Adrenal gland (tissue), 12 donors: Measurements from ENCODE around the gene TINAGL1. TPM values are rescaled to one million over a fixed set of nuclear protein-coding genes. Genes with fewer than 3 reads are reported as not detected.

Experiments
- DNase-seq, 7 donors: peaks; one replicate each; pipeline ENCODE4 v3.0.0-alpha.2; 2019 to 2020
- H3K27ac ChIP-seq, 5 donors: fragments of 200-600 bp; sonication (generic) in 4 of 5; 1 replicate in 3 of 5; 2 replicates in 2 of 5; pipeline versions ENCODE4 v1.5.1 to v1.8.0; 2016 to 2020; ENCODE audit warnings: mild to moderate bottlenecking in 1 of 5
- H3K27me3 ChIP-seq: fragments of 200-600 bp; 2 replicates; pipeline ENCODE4 v1.8.0; 2021
- H3K36me3 ChIP-seq, 2 donors: fragments of 200-600 bp; replicated peaks in 1 of 2; 1 replicate in 1 of 2; 2 replicates in 1 of 2; pipeline versions ENCODE4 v1.5.1 to v1.8.0; 2018 to 2022
- H3K4me1 ChIP-seq, 2 donors: fragments of 200-600 bp; replicated peaks in 1 of 2; 1 replicate in 1 of 2; 2 replicates in 1 of 2; pipeline versions ENCODE4 v1.5.1 to v1.8.0; 2018 to 2021
- H3K4me3 ChIP-seq, 4 donors: fragments of 200-600 bp; sonication (generic) in 3 of 4; one replicate each; pipeline ENCODE4 v1.5.1; 2016 to 2018
- H3K9me3 ChIP-seq, 3 donors: fragments of 200-600 bp; sonication (generic) in 1 of 3; replicated peaks in 1 of 3; 1 replicate in 2 of 3; 2 replicates in 1 of 3; pipeline versions ENCODE4 v1.5.1 to v1.8.0; 2016 to 2021
- POLR2A ChIP-seq, 2 donors: fragments of 450-650 bp; IDR thresholded peaks; one replicate each; pipeline ENCODE4 v1.6.1; 2017; ENCODE audit warnings: antibody characterized with exemption in 2 of 2, mild to moderate bottlenecking in 2 of 2, moderate library complexity in 1 of 2
- WGBS, 4 donors: extraction: QIAGEN DNeasy Blood & Tissue Kit in 2 of 4; methylation state at CpG; one replicate each; pipeline versions ENCODE4 v1.1.5 to v1.1.7; 2013 to 2017; 5-methylcytosine and 5-hydroxymethylcytosine counted together
- intact Hi-C, 2 donors: fragments of 100-400 bp; cut with DNase I; formaldehyde crosslinking; loops; one replicate each; pipeline versions ENCODE4 v1.14.1 to v1.15.0; 2022 to 2023
- polyA plus RNA-seq, 3 donors: library from polyadenylated mRNA; stranded (reverse); fragments of 200-250 nt in 2 of 3; fragments of 350-450 nt in 1 of 3; fragmentation: Illumina TruSeq in 1 of 3; extraction: RNeasy Lipid Tissue Mini Kit (QIAGEN cat#74804) in 1 of 3; gene quantifications; one replicate each; pipeline ENCODE4 v1.2.3, GENCODE V29; 2013 to 2014
- total RNA-seq, 9 donors: library from RNA; depleted of rRNA in 4 of 9; stranded (reverse); fragments of >200 nt in 4 of 9; fragments of 120-200 nt in 1 of 9; fragmentation: NEBNext Ultra II Directional in 1 of 9; extraction: Animal tissue kit (Norgen Biotek cat#: 25700) in 1 of 9; gene quantifications; one replicate each; pipeline versions ENCODE4 v1.1.0 to v1.2.4, GENCODE V29; 2013 to 2023
- TF ChIP-seq, protein P1 (sequence below), 6 experiments: fragments of 450-650 bp in 4 of 6; fragments of 200-600 bp in 2 of 6; sonication (generic) in 1 of 6; IDR thresholded peaks; 1 replicate in 5 of 6; 2 replicates in 1 of 6; pipeline versions ENCODE4 v1.5.1 to v1.8.0; 2016 to 2021; ENCODE audit warnings: antibody characterized with exemption in 6 of 6, mild to moderate bottlenecking in 2 of 6, moderate library complexity in 1 of 6
- donor health status: healthy with polysubstance abuse.
- donor health status: Bipolar disorder and iron deficiency.
- donor health status: DM: yes; HTN: yes; CAD: no.
- donor health status: DM: no; HTN: no; CAD: no.
- donor health status: DM: no; HTN: no; CAD: no.
- donor health status: DM: yes; HTN: yes; CAD: no.

Gene TINAGL1
- total and polyA plus RNA-seq, 12 donors = 22.7 to 294 (median 89.9) TPM

DNA sequence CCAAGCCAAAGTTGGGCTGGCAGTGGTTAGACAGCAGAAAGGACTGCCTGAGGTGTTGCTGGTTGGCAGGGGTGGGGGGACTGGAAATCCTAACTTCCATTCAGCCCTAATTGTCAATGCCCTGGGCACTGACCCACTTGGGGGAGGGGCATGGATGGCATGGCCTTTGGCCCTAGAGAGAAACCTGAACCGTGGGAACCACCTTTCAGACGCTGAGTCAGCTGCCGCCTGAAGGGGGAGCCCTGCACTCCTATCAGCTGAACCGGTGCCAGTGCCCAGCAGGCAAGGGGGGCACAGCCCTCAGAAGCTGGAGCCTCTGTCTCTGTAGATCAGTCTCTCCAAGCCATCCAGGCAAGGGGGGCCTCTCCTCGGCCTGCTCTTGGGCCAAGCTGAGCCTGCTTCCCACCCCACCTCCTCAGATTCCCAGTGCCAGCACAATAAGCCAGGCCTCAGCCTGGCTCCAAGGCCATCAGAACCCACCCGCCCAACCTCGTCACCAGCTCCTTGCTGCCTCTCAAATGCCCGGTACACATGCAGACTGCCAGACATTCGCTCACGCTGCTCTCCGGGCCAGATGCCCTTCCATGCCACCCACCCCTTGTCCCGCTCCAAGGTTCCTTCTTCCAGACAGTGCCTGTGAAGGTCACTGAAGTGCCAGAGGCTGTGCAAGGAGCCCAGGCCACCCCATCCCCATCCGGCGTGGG lies 11.6 kb downstream of the TINAGL1 start:
- Histone ChIP-seq H3K4me1 (peaks cover 27 to 49% of the 10 kb centered on the region in 2 donors), H3K36me3 (no peaks in the 10 kb centered on the region), H3K27ac (peak overlapping the region in 4 of 5 donors; percentile 69 to 81 (median 76)), H3K27me3 (no peaks in the 10 kb centered on the region), H3K4me3 (peak overlapping the region in 1 of 4 donors; percentile 48), H3K9me3 (no peaks in the 10 kb centered on the region)
- 26 to 47% (median 36%) methylated on average over 6 to 14 of the region's 14 CpGs for WGBS, 4 donors
- peak; percentile 71 to 90 (median 83) for DNase-seq
- intact Hi-C loops = no loop called here
- TF ChIP-seq, protein P1, sequence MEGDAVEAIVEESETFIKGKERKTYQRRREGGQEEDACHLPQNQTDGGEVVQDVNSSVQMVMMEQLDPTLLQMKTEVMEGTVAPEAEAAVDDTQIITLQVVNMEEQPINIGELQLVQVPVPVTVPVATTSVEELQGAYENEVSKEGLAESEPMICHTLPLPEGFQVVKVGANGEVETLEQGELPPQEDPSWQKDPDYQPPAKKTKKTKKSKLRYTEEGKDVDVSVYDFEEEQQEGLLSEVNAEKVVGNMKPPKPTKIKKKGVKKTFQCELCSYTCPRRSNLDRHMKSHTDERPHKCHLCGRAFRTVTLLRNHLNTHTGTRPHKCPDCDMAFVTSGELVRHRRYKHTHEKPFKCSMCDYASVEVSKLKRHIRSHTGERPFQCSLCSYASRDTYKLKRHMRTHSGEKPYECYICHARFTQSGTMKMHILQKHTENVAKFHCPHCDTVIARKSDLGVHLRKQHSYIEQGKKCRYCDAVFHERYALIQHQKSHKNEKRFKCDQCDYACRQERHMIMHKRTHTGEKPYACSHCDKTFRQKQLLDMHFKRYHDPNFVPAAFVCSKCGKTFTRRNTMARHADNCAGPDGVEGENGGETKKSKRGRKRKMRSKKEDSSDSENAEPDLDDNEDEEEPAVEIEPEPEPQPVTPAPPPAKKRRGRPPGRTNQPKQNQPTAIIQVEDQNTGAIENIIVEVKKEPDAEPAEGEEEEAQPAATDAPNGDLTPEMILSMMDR (IDR thresholded peaks at IDR 0.05) = peak; percentile 36 to 63 (median 54)
- TF ChIP-seq POLR2A (IDR thresholded peaks at IDR 0.05) = peak in 1 of 2 donors; percentile 61

GRCh38 chr1:31588751-31589515 lies 12.6 kb downstream of the TINAGL1 start:
- peak overlapping the region in 4 of 5 donors; percentile 69 to 81 (median 76) for H3K27ac ChIP-seq
- no peaks in the 10 kb centered on the region for H3K36me3 ChIP-seq
- WGBS, 4 donors = 14 to 30% (median 22%) methylated on average over 23 to 62 of the region's 62 CpGs
- TF ChIP-seq, protein P1 (IDR thresholded peaks at IDR 0.05) = no peak
- TF ChIP-seq POLR2A (IDR thresholded peaks at IDR 0.05) = no peak
- peak overlapping the region in 2 of 4 donors; percentile 48 to 54 for H3K4me3 ChIP-seq
- H3K9me3 ChIP-seq = no peaks in the 10 kb centered on the region
- intact Hi-C loops = no loop called here
- H3K27me3 ChIP-seq = no peaks in the 10 kb centered on the region
- DNase-seq = peak in 4 of 7 donors; percentile 47 to 67 (median 52)
- peaks cover 27 to 38% of the 10 kb centered on the region in 2 donors for H3K4me1 ChIP-seq

DNA sequence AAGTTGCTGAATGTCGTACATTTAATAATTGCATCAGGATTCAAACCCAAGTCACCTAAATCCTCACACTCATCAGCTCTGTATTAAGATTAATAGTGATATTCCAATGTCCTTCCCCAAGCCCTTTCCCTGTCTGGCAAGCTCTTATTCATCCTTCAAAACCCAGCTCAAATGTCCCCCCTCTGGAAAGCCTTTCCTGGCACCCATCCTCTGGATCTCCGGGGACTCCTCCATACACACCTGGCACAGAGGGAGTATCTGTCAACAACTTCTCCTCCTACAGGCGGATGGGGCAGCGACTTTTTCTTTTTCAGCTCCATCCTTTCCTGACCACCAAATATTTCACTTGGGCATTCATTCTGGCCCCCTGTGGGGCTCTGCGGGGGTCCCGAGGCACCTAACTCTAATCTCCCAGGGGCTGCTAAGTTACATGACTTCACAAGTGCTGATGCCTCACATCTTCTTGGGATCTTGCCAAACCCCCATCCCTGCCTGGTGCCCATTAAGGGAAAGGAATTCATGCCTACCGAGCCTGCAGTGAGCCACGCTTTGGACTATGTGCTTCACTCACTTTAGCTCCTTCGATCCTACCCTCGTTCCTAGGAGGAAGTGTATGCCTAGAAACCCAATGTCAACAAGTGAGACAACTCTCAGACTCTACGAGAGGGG lies 15.2 kb downstream of the TINAGL1 start:
- Histone ChIP-seq H3K36me3 (no peaks in the 10 kb centered on the region), H3K9me3 (no peaks in the 10 kb centered on the region), H3K4me3 (no peak overlapping the region), H3K27ac (no peak overlapping the region), H3K27me3 (no peaks in the 10 kb centered on the region), H3K4me1 (peaks cover 17 to 22% of the 10 kb centered on the region in 2 donors)
- 84 to 89% (median 87%) methylated on average over 11 of the region's 11 CpGs for WGBS, 4 donors
- intact Hi-C loops = loop anchor here in 1 of 2 donors (2.0 kb wide), 1 partner anchor 27 kb away; no protein-coding TSS in a partner anchor
- DNase-seq = peak in 2 of 7 donors; percentile 13 to 58
- no peak for TF ChIP-seq POLR2A (IDR thresholded peaks at IDR 0.05)
- TF ChIP-seq, protein P1 (IDR thresholded peaks at IDR 0.05) = no peak

DNA sequence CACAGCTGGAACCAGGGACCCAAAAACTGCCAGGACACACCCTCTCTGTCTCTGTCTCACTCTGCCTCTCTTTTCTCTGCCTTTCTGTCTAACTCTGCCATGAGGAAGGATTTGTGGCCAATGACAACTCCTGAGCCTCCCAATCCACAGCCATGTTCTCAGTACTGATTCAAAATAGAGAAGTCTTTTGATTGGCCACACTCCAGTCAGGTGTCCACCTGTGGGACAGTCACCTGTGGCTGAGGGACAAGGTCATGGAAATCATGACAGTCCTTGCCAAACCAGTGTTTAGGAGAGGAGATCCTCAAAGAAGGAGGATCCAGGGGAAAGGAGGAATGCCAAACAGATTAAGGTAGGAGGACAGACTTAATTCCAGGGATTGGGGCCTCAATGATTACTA lies 15.8 kb downstream of the TINAGL1 start:
- H3K27me3 ChIP-seq = no peaks in the 10 kb centered on the region
- no peak overlapping the region for H3K4me3 ChIP-seq
- intact Hi-C loops = loop anchor here in 1 of 2 donors (2.0 kb wide), 1 partner anchor 27 kb away; no protein-coding TSS in a partner anchor
- TF ChIP-seq, protein P1 (IDR thresholded peaks at IDR 0.05) = no peak
- no peak for TF ChIP-seq POLR2A (IDR thresholded peaks at IDR 0.05)
- H3K4me1 ChIP-seq = peaks cover 17 to 18% of the 10 kb centered on the region in 2 donors
- H3K9me3 ChIP-seq = no peaks in the 10 kb centered on the region
- no peaks in the 10 kb centered on the region for H3K36me3 ChIP-seq
- no peak overlapping the region for H3K27ac ChIP-seq
- peak in 1 of 7 donors; percentile 8 for DNase-seq
